Measurements from ENCODE around the gene MSH5.

GRCh38 chr6:31764198-31764597, 24.4 kb downstream of the MSH5 start:
- TF ChIP-seq EZH2phosphoT487 (IDR thresholded peaks at IDR 0.05) (no peak), CTCF (IDR thresholded peaks at IDR 0.05) (no peak)

Measured in neural progenitor cell (in vitro differentiated cells).